Dedifferentiated amniotic fluid mesenchymal stem cell (primary cell): Measurements from ENCODE around the gene TNS4.
A peak's percentile ranks its signal among the peaks of the same experiment; 100 is the strongest.

Source experiments
- DNase-seq: peaks from one replicate; pipeline ENCODE4 v3.0.0-alpha.2; 2016; ENCODE audit errors: extremely low spot score

Gene TNS4

GRCh38 chr17:40458851-40459482, 42.5 kb downstream of the TNS4 start:
- DNase-seq: no peak

GRCh38 chr17:40457964-40458791, 43.2 kb downstream of the TNS4 start:
- DNase-seq: peak; percentile 87

- DNase-seq: no peak
Measured at GRCh38 chr17:40457369-40457768, 44.1 kb downstream of the TNS4 start.

- no peak for DNase-seq
Measured at GRCh38 chr17:40456396-40456951, 44.9 kb downstream of the TNS4 start.

DNA sequence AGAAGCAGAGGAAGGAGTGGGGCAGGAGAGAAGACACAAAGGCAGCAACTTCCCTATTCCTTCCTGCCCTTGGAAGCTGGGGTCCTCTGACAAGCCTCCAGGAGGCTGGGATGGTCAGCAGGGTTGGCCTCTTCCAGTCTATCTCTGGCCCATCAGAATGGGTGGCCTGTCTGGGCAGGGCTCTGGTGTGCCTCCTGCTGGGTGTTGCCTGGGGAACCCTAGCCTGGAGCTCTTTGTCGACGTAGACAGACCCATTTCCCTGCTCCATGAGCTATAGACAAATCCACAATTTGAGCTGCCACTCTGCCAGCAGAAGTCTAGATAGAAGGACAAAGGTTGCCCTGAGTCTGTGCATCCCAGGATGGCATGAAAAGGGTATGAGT, 46.8 kb downstream of the TNS4 start:
- DNase-seq: no peak

DNA sequence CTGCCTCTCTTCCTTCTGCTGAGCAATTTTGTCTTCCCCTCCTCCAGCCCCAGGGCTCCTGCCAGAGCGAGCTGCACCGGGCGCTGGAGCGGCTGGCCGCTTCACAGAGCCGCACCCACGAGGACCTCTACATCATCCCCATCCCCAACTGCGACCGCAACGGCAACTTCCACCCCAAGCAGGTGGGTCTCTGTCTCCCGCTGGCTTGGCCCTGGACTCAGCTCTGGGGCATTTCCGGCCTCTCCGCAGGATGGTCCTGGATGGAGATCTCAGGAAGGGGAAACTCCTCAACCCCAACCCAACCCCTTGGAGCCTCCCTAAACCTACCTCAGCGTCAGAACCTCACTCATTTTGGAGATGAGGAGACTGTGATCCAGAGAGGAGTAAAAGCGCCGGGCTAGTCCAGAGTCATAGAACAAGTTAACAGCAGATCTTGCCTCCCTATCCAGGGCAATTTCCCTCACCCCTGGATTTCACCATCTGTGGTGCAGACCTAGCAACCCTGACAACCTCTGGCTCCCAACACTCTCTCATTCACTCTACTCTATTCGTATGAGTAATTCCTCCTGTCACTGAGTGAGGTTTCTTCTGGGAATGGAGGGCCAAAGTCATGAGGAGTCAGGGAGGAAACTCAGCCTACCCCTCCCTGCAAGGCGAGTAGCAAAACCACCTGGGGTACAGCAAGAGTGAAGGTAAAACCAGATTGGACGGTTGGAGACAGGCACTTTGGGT, 47.4 kb downstream of the TNS4 start:
- no peak for DNase-seq

GRCh38 chr17:40452921-40453378, 48.5 kb downstream of the TNS4 start:
- no peak for DNase-seq

DNA sequence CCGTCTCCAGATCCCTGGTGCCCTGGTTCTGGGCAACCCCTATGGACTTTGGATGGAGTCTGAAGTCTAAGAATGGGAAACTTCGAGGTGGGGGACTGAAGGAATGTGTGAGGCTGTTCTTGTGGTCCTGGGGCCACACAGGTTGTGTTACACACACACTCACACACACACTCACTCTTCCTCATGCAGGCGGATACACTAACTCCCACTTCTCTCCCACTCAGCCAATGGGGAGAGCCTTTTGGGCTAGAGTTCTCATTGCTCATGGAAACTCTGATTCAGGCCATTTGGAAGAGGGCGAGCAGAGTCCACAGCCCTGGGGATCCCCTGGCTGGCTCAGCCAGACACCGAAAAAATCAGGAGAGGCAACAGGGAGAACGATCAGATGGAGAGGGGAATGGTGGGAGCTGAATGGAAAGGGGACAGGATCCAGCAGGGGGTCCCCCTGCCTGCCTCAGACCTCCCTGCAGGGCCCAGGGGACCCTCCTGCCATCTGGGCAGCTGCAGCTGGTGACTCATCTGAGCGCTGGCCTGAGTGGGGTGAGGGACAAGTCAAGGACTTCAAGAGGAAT, 49.1 kb downstream of the TNS4 start:
- DNase-seq: peak; percentile 79

DNA sequence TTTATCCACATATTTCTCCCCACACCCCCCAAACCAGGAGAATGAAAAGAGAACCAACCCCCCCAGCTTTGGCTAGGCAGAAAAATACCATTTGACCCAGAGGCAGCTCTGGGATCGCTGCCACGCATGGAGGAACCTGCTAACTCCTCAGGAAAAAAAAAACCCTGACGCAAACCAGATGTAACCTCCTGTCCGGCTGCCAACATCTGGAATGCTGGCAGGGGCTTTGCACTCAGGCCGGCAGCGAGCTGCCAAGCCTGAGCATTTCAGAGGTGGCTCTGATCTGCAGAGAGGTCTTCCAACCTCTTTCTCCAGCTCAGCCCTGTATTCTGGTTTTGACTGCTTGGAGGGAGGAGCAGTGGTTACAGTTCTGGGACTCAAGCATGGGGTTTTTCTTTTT, 50.0 kb downstream of the TNS4 start:
- DNase-seq: peak; percentile 92

- DNase-seq: no peak
Measured at GRCh38 chr17:40450175-40450574, 51.2 kb downstream of the TNS4 start.

DNA sequence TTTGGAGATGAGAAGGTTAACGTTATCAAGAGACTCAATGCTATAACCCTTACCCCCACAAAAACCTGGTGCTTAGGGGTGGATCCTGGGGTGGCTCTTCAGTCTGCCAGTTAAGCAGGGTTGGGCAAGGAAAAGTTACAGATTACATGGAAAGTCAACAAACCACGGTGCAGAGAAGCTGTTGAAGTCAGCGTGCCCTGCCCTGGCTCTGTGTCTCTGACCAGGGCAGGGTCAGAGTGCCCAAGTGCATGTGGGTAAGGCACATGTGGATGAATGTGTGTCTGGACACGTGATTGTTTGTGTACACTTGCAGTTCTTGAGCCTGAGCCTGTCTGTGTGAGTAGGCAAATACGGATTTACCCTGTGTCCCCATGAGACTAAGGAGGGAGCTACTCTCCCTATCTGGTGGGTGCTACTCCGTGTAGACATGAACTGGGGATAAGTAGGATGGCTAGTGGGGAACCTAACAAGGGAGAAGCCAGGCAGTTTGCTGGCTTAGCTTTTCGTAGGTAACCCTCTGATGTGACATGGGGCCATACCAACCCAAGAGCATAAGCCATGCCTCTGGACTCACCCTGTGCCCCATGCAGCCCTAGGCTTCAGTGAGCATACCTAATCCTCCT, 52.7 kb downstream of the TNS4 start:
- DNase-seq: no peak

DNA sequence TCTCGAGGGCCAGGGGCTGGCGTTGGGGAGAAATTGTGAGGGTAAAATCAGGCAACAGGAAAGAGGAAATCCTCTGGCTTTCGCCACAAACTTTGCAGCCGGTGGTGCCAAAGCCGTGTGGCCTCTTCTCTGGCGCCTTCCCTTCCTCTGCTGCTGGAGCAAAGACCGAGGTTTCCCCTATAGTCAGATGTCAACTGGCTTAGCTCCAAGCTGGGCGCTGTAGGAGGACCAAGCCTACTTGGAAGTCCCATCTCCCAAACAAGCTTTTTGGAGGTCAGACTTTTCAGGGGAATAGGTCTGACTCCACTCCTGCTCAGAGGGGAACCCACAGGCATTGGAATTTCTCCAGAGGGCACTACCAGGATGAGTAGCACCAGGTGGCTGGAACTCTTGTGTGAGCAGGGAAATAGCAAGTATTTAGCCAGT, 53.2 kb downstream of the TNS4 start:
- no peak for DNase-seq

DNA sequence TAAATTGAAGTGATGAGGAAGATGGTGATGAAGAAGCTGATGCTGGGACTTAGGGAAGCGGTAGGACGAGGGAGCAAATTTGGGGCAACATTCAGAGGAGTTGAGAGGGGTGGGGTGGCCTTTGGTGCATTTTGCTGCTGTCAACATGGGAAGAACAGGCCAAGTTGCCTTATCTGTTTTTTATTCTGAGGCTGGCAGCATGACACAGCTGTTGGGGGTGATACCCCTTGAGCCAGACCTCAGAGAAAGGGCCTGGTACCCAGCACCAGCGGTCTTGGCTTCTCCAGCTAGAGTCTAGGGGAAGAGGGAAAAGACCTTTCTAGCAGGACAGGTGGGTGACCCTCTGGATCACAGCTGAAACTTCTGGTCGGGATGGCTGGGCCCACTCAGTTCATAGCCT, 53.6 kb downstream of the TNS4 start:
- no peak for DNase-seq

DNA sequence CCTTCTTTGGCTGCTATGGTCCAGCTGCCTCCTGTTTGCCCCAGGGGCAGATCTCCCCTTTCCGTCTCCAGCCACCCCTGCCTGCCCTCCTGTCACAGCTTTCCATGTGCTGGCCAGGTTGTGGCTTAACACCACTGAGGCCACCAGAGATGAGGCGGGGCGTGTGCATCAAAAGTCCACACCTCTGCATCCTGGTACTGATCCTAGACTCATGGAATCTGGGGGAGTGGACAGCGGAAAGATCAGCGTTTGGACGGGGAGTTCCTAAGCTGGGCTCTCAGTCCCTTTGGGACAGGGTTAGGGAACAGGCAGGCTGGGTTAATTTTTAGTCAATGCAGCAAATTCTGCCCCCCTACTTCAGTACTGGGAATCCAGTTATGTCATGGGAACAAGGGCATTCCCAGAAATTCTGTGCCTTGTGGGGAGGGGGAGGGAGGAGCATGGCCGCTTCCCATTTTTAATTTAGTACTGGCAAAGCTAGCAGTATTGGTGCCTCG, 54.2 kb downstream of the TNS4 start:
- no peak for DNase-seq

GRCh38 chr17:40445751-40446468, 55.5 kb downstream of the TNS4 start:
- DNase-seq: no peak

GRCh38 chr17:40443988-40444899, 57.2 kb downstream of the TNS4 start:
- DNase-seq: no peak

GRCh38 chr17:40443196-40443987, 58.0 kb downstream of the TNS4 start, which contains the start of gene IGFBP4:
Gene IGFBP4 (plus strand): TSS chr17:40443450. CDS start chr17:40443736, 286 bp downstream.
- DNase-seq: peak; percentile 59

- DNase-seq: no peak
Measured at GRCh38 chr17:40442392-40443195, 58.8 kb downstream of the TNS4 start.
